Hepatocyte (in vitro differentiated cells): ENCODE measurements around the gene AFAP1L2. TPM values are rescaled to one million over a fixed set of nuclear protein-coding genes. Genes with fewer than 3 reads are reported as not detected.

Experiments
- DNase-seq: peaks from one replicate; pipeline ENCODE4 v3.0.0-alpha.2; 2016; ENCODE audit warnings: low spot score
- H2AFZ ChIP-seq: fragments of 200-600 bp; sonication (generic); 2 replicates; pipeline ENCODE4 v1.6.0; 2016; ENCODE audit warnings: antibody characterized with exemption, mild to moderate bottlenecking
- H3K27ac ChIP-seq: fragments of 200-600 bp; sonication (generic); 2 replicates; pipeline ENCODE4 v1.5.1; 2016; ENCODE audit warnings: mild to moderate bottlenecking
- H3K27me3 ChIP-seq: fragments of 200-600 bp; sonication (generic); 2 replicates; pipeline ENCODE4 v1.6.1; 2016
- H3K36me3 ChIP-seq: fragments of 200-600 bp; sonication (generic); replicated peaks from 2 replicates; pipeline ENCODE4 v1.5.1; 2016; ENCODE audit warnings: low read depth; ENCODE audit not compliant: insufficient read depth
- H3K4me1 ChIP-seq: fragments of 200-600 bp; sonication (generic); 2 replicates; pipeline ENCODE4 v1.5.1; 2016; ENCODE audit warnings: mild to moderate bottlenecking, moderate library complexity; ENCODE audit not compliant: insufficient read depth
- H3K4me2 ChIP-seq: fragments of 200-600 bp; sonication (generic); 2 replicates; pipeline ENCODE4 v1.6.0; 2016
- H3K4me3 ChIP-seq: fragments of 200-600 bp; sonication (generic); 2 replicates; pipeline ENCODE4 v1.5.1; 2016; ENCODE audit warnings: mild to moderate bottlenecking
- H3K79me2 ChIP-seq: fragments of 200-600 bp; sonication (generic); 2 replicates; pipeline ENCODE4 v1.6.0; 2017; ENCODE audit warnings: mild to moderate bottlenecking
- H3K9me2 ChIP-seq: fragments of 200-600 bp; sonication (generic); replicated peaks from 2 replicates; pipeline ENCODE4 v1.6.0; 2017; ENCODE audit warnings: mild to moderate bottlenecking; ENCODE audit not compliant: insufficient read depth
- H3K9me3 ChIP-seq: fragments of 200-600 bp; sonication (generic); 2 replicates; pipeline ENCODE4 v1.5.1; 2016; ENCODE audit warnings: low read depth, mild to moderate bottlenecking
- H4K20me1 ChIP-seq: fragments of 200-600 bp; sonication (generic); 2 replicates; pipeline ENCODE4 v1.6.0; 2016; ENCODE audit warnings: mild to moderate bottlenecking; ENCODE audit not compliant: insufficient read depth, poor library complexity, severe bottlenecking
- EZH2 ChIP-seq: fragments of 200-600 bp; sonication (generic); IDR thresholded peaks from 2 replicates; pipeline ENCODE4 v1.6.1; 2016; ENCODE audit warnings: antibody characterized with exemption, mild to moderate bottlenecking, borderline replicate concordance
- EZH2phosphoT487 ChIP-seq: fragments of 200-600 bp; sonication (generic); IDR thresholded peaks from one replicate; pipeline ENCODE4 v1.6.1; 2018; ENCODE audit warnings: antibody characterized with exemption, mild to moderate bottlenecking, low read depth, moderate library complexity; ENCODE audit not compliant: unreplicated experiment, severe bottlenecking
- WGBS: methylation state at CpG from one replicate; pipeline ENCODE4 v1.1.6; 2016; ENCODE audit warnings: low lambda C conversion rate; ENCODE audit errors: missing lambda C conversion rate; 5-methylcytosine and 5-hydroxymethylcytosine counted together
- polyA plus RNA-seq: library from polyadenylated mRNA; unstranded; fragments of >200 nt; fragmentation: Nextera tagmentation; extraction: Ambion mirVana; gene quantifications from 2 replicates; pipeline ENCODE4 v1.2.1, GENCODE V29; 2016
- total RNA-seq: library from RNA; depleted of rRNA; stranded (reverse); fragments of >200 nt; gene quantifications from 2 replicates; pipeline ENCODE4 v1.2.3, GENCODE V29; 2014
- TF ChIP-seq, protein P1 (sequence below): fragments of 200-600 bp; sonication (generic); IDR thresholded peaks from 2 replicates; pipeline ENCODE4 v1.5.1; 2016; ENCODE audit warnings: antibody characterized with exemption, mild to moderate bottlenecking; ENCODE audit not compliant: poor library complexity

The AFAP1L2 gene
- total and polyA plus RNA-seq, 2 experiments from 2014 or later = 6.1 to 9.6 TPM

DNA sequence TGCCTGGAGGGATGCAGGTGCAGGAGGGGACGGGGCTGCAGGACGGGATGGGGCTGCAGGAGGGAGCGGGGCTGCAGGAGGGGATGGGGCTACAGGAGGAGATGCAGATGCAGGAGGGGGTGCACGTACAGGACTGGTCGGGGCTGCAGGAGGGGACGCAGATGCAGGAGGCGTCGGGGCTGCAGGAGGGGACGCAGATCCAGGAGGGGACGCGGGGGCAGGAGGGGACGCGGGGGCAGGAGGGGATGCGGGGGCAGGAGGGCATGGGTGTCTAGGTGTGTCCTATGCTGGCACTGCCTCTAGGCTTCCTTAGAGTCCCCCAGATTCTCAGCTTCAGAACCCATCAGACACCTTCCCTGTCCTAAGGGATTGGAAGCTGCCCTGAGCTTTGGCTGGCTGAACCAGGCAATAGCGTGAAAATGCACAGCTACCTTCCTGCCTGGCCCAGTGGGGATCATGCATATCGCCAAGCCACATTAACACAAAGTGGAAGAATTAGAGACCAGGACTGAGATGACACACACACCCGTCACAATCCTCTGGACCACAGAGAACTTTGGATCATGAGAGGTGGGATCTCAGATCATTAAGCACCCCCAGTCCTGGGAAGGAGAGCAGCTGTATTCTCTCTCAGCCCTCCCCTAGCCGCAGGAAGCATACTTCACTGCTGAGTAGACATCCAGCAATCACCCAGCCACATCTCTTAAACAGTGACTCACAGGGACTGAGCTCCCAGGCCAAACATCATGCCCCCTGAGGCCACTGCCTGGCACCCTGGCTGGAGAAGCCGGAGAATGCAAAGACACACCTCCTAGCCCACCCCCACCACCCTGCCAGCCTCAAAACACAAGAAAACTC is 98.0 kb downstream of the AFAP1L2 start:
- no peak overlapping the region for H3K27ac ChIP-seq
- TF ChIP-seq EZH2 (no peak), EZH2phosphoT487 (no peak)
- TF ChIP-seq, protein P1, sequence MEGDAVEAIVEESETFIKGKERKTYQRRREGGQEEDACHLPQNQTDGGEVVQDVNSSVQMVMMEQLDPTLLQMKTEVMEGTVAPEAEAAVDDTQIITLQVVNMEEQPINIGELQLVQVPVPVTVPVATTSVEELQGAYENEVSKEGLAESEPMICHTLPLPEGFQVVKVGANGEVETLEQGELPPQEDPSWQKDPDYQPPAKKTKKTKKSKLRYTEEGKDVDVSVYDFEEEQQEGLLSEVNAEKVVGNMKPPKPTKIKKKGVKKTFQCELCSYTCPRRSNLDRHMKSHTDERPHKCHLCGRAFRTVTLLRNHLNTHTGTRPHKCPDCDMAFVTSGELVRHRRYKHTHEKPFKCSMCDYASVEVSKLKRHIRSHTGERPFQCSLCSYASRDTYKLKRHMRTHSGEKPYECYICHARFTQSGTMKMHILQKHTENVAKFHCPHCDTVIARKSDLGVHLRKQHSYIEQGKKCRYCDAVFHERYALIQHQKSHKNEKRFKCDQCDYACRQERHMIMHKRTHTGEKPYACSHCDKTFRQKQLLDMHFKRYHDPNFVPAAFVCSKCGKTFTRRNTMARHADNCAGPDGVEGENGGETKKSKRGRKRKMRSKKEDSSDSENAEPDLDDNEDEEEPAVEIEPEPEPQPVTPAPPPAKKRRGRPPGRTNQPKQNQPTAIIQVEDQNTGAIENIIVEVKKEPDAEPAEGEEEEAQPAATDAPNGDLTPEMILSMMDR = no peak
- 66% methylated on average over 7 of the region's 19 CpGs for WGBS
- no peaks in the 10 kb centered on the region for H3K79me2 ChIP-seq
- H3K36me3 ChIP-seq = no peaks in the 10 kb centered on the region
- H3K27me3 ChIP-seq = no peaks in the 10 kb centered on the region
- H3K9me2 ChIP-seq = no peaks in the 10 kb centered on the region
- no peak overlapping the region for H3K4me3 ChIP-seq
- no peaks in the 10 kb centered on the region for H3K9me3 ChIP-seq
- H3K4me1 ChIP-seq = peaks cover 9% of the 10 kb centered on the region
- H2AFZ ChIP-seq = no peak overlapping the region
- H3K4me2 ChIP-seq = no peak overlapping the region
- no peaks in the 10 kb centered on the region for H4K20me1 ChIP-seq
- DNase-seq = no peak

GRCh38 chr10:114305521-114305925 is 98.8 kb downstream of the AFAP1L2 start:
- H3K4me2 ChIP-seq = no peak overlapping the region
- 80% methylated on average over 1 of the region's 18 CpGs for WGBS

GRCh38 chr10:114304571-114305421 is 99.5 kb downstream of the AFAP1L2 start:
- 7% methylated on average over 18 of the region's 41 CpGs for WGBS
- Histone ChIP-seq H3K4me2 (peak overlapping the region; percentile 86), H4K20me1 (no peaks in the 10 kb centered on the region), H3K9me3 (no peaks in the 10 kb centered on the region), H3K9me2 (no peaks in the 10 kb centered on the region), H2AFZ (peak overlapping the region; percentile 37), H3K4me3 (peak overlapping the region; percentile 18), H3K36me3 (no peaks in the 10 kb centered on the region), H3K27ac (peak overlapping the region; percentile 2), H3K79me2 (no peaks in the 10 kb centered on the region), H3K4me1 (peaks cover 9% of the 10 kb centered on the region), H3K27me3 (no peaks in the 10 kb centered on the region)
- TF ChIP-seq, protein P1 = peak; percentile 63
- TF ChIP-seq EZH2phosphoT487 (no peak), EZH2 (no peak)
- DNase-seq = peak; percentile 70

More at GRCh38 chr10:114305521-114305925, 98.8 kb downstream of the AFAP1L2 start:
- H3K27me3 ChIP-seq = no peaks in the 10 kb centered on the region
- TF ChIP-seq EZH2phosphoT487 = no peak
- TF ChIP-seq EZH2 = no peak
- TF ChIP-seq, protein P1 = no peak
- H3K4me3 ChIP-seq = no peak overlapping the region
- H2AFZ ChIP-seq = no peak overlapping the region
- no peaks in the 10 kb centered on the region for H3K9me3 ChIP-seq
- no peaks in the 10 kb centered on the region for H3K9me2 ChIP-seq
- peaks cover 9% of the 10 kb centered on the region for H3K4me1 ChIP-seq
- DNase-seq = no peak
- H3K27ac ChIP-seq = no peak overlapping the region
- H3K79me2 ChIP-seq = no peaks in the 10 kb centered on the region
- no peaks in the 10 kb centered on the region for H3K36me3 ChIP-seq
- H4K20me1 ChIP-seq = no peaks in the 10 kb centered on the region
